Measurements from ENCODE around the gene IFNGR1. TPM values are rescaled to one million over a fixed set of nuclear protein-coding genes. Genes with fewer than 3 reads are reported as not detected.

Gene IFNGR1
- total RNA-seq, 1 experiment from 2014 or later, result 27.1 TPM

- Histone ChIP-seq H2AFZ (ENCODE audit: low read depth, low read length, poor library complexity, severe bottlenecking) (no peak overlapping the region), H3K79me2 (ENCODE audit: insufficient read depth, low read length) (no peaks in the 10 kb centered on the region; the same call in 1 of the 2 replicates), H3K36me3 (ENCODE audit: control insufficient read depth in 1 of 2, insufficient read depth in 2 of 2, low read length in 2 of 2) (peaks cover 10 to 20% of the 10 kb centered on the region in 2 experiments; a peak in 3 of 4 replicates), H3K27me3 (ENCODE audit: insufficient read depth, low read length) (no peaks in the 10 kb centered on the region), H3K9me2 (ENCODE audit: insufficient read depth) (no peaks in the 10 kb centered on the region), H3K9ac (ENCODE audit: low read length) (no peak overlapping the region), H3K9me3 (ENCODE audit: control insufficient read depth in 1 of 2, insufficient read depth in 1 of 2, low read depth in 1 of 2, low read length in 2 of 2) (no peaks in the 10 kb centered on the region), H3K4me3 (replicated peaks in 1 of 2; ENCODE audit: low read depth in 1 of 2, low read length in 2 of 2) (no peak overlapping the region), H3K4me1 (ENCODE audit: control insufficient read depth in 1 of 2, insufficient read depth in 2 of 2, low read length in 2 of 2) (no peaks in the 10 kb centered on the region), H3K27ac (ENCODE audit: low read depth, low read length) (no peak overlapping the region), H3K4me2 (ENCODE audit: low read length) (no peak overlapping the region), H4K20me1 (ENCODE audit: insufficient read depth) (no peaks in the 10 kb centered on the region)
- ChIA-PET CTCF (no interaction called here), RAD21 (ENCODE audit: low non-redundant PET in 1 of 2, low total read pairs in 2 of 2, uncharacterized antibody in 2 of 2, unreplicated experiment in 2 of 2) (no interaction called here), POLR2A (no interaction called here)
- BruUV-seq (replicated peaks), result no TSS peak
- intact Hi-C loops (cut with micrococcal nuclease), result no loop called here
- DNase-seq (ENCODE audit: low read depth, low spot score) (no peak), ATAC-seq (no peak)
- TF ChIP-seq CEBPB (IDR thresholded peaks at IDR 0.05; ENCODE audit: low read depth) (no peak), YY1 (IDR thresholded peaks at IDR 0.05; ENCODE audit: extremely low read depth, insufficient replicate concordance, low read depth, low read length) (no peak), POLR2AphosphoS5 (IDR thresholded peaks at IDR 0.05; ENCODE audit: low read depth, low read length) (no peak), POLR2A (IDR thresholded peaks at IDR 0.05; ENCODE audit: borderline replicate concordance, extremely low read depth, insufficient read depth, insufficient read length) (no peak), MAX (IDR thresholded peaks at IDR 0.05) (no peak), TCF7L2 (IDR thresholded peaks at IDR 0.05; ENCODE audit: borderline replicate concordance, extremely low read depth, insufficient read depth, insufficient read length) (no peak), SRF (IDR thresholded peaks at IDR 0.05; ENCODE audit: low read depth) (no peak), EGR1 (IDR thresholded peaks at IDR 0.05; ENCODE audit: low read depth) (no peak), CBX3 (IDR thresholded peaks at IDR 0.05; ENCODE audit: low read depth) (no peak), EZH2 (IDR thresholded peaks at IDR 0.05) (no peak), ELF1 (IDR thresholded peaks at IDR 0.05; ENCODE audit: borderline replicate concordance, low read depth) (no peak), JUND (IDR thresholded peaks at IDR 0.05) (no peak)
These were observed 17.1 kb downstream of the IFNGR1 start for GRCh38 chr6:137202078-137202477.

- H3K27ac ChIP-seq (ENCODE audit: low read depth, low read length), result no peak overlapping the region
- no peak for TF ChIP-seq EZH2phosphoT487 (IDR thresholded peaks at IDR 0.05; ENCODE audit: borderline replicate concordance)
- ChIA-PET RAD21 (ENCODE audit: low non-redundant PET in 1 of 2, low total read pairs in 2 of 2, uncharacterized antibody in 2 of 2, unreplicated experiment in 2 of 2) (no interaction called here), POLR2A (no interaction called here), CTCF (no interaction called here)
- DNase-seq (ENCODE audit: low read depth, low spot score), result no peak
- no peak for ATAC-seq
- no peaks in the 10 kb centered on the region for H3K9me2 ChIP-seq (ENCODE audit: insufficient read depth)
- intact Hi-C loops (cut with micrococcal nuclease), result no loop called here
- H3K27me3 ChIP-seq (ENCODE audit: insufficient read depth, low read length), result no peaks in the 10 kb centered on the region
- no peaks in the 10 kb centered on the region for H3K4me1 ChIP-seq (ENCODE audit: control insufficient read depth in 1 of 2, insufficient read depth in 2 of 2, low read length in 2 of 2)
- H3K9me3 ChIP-seq (ENCODE audit: control insufficient read depth in 1 of 2, insufficient read depth in 1 of 2, low read depth in 1 of 2, low read length in 2 of 2), result no peaks in the 10 kb centered on the region
- no peaks in the 10 kb centered on the region for H4K20me1 ChIP-seq (ENCODE audit: insufficient read depth)
- no peak overlapping the region for H2AFZ ChIP-seq (ENCODE audit: low read depth, low read length, poor library complexity, severe bottlenecking)
- no peak overlapping the region for H3K4me2 ChIP-seq (ENCODE audit: low read length)
- H3K36me3 ChIP-seq (ENCODE audit: control insufficient read depth in 1 of 2, insufficient read depth in 2 of 2, low read length in 2 of 2), result peaks cover 10 to 20% of the 10 kb centered on the region in 2 experiments; a peak in 3 of 4 replicates
- no peaks in the 10 kb centered on the region; the same call in 1 of the 2 replicates for H3K79me2 ChIP-seq (ENCODE audit: insufficient read depth, low read length)
- BruUV-seq (replicated peaks), result no TSS peak
- no peak overlapping the region for H3K9ac ChIP-seq (ENCODE audit: low read length)
- no peak overlapping the region for H3K4me3 ChIP-seq (replicated peaks in 1 of 2; ENCODE audit: low read depth in 1 of 2, low read length in 2 of 2)
These were observed 18.2 kb downstream of the IFNGR1 start for GRCh38 chr6:137201006-137201405.

Data from HCT116 (cell line).